Measurements from ENCODE around the gene SERPINA4.

GRCh38 chr14:94539181-94539580 lies 22.1 kb upstream of the SERPINA4 start:
- no peak for TF ChIP-seq CTCF (IDR thresholded peaks at IDR 0.05; ENCODE audit: low read depth, low read length, poor library complexity, severe bottlenecking)
- TF ChIP-seq EZH2phosphoT487 (IDR thresholded peaks at IDR 0.05; ENCODE audit: borderline replicate concordance, low read length): no peak
